Thymus (tissue), 14 donors: ENCODE results near the gene SMCR8. TPM values are rescaled to one million over a fixed set of nuclear protein-coding genes. Genes with fewer than 3 reads are reported as not detected.

Experiments
- DNase-seq, 9 donors: peaks; one replicate each; pipeline ENCODE4 v3.0.0-alpha.2; 2013; ENCODE audit warnings: low spot score in 9 of 9, low read depth in 6 of 9, missing footprints in 1 of 9
- H3K27ac ChIP-seq, 2 donors: one replicate each; pipeline ENCODE4 v1.5.1; 2013; ENCODE audit warnings: control low read depth in 1 of 2, low read depth in 1 of 2, low read length in 1 of 2, mild to moderate bottlenecking in 1 of 2, moderate library complexity in 1 of 2
- H3K27me3 ChIP-seq, 2 donors: one replicate each; pipeline ENCODE4 v1.5.1; 2013; ENCODE audit warnings: low read length in 1 of 2; ENCODE audit not compliant: control insufficient read depth in 2 of 2, insufficient read depth in 1 of 2
- H3K36me3 ChIP-seq, 2 donors: one replicate each; pipeline ENCODE4 v1.5.1; 2013; ENCODE audit warnings: low read length in 1 of 2, mild to moderate bottlenecking in 1 of 2, moderate library complexity in 1 of 2; ENCODE audit not compliant: control insufficient read depth in 2 of 2, insufficient read depth in 2 of 2
- H3K4me1 ChIP-seq, 2 donors: one replicate each; pipeline ENCODE4 v1.5.1; 2013; ENCODE audit warnings: low read length in 2 of 2; ENCODE audit not compliant: control insufficient read depth in 2 of 2, insufficient read depth in 2 of 2
- H3K4me3 ChIP-seq, 2 donors: one replicate each; pipeline ENCODE4 v1.5.1; 2013; ENCODE audit warnings: low read length in 2 of 2, control low read depth in 1 of 2, mild to moderate bottlenecking in 1 of 2
- H3K9me3 ChIP-seq, 2 donors: one replicate each; pipeline ENCODE4 v1.5.1; 2013; ENCODE audit warnings: low read length in 1 of 2, mild to moderate bottlenecking in 1 of 2; ENCODE audit not compliant: control insufficient read depth in 2 of 2, insufficient read depth in 1 of 2
- WGBS: extraction: QIAGEN DNeasy Blood & Tissue Kit; methylation state at CpG from one replicate; pipeline ENCODE4 v1.1.7; 2013; 5-methylcytosine and 5-hydroxymethylcytosine counted together
- long read RNA-seq, 10 donors: transcript quantifications; one replicate each; lab custom pipeline, GENCODE V29; 2026
- polyA plus RNA-seq: library from polyadenylated mRNA; stranded (reverse); fragments of 200-250 nt; gene quantifications from one replicate; pipeline ENCODE4 v1.2.3, GENCODE V29; 2013
- total RNA-seq: library from RNA; stranded (reverse); fragments of 120-200 nt; gene quantifications from one replicate; pipeline ENCODE4 v1.2.4, GENCODE V29; 2013
- donor health status: healthy.

Gene SMCR8, protein sequence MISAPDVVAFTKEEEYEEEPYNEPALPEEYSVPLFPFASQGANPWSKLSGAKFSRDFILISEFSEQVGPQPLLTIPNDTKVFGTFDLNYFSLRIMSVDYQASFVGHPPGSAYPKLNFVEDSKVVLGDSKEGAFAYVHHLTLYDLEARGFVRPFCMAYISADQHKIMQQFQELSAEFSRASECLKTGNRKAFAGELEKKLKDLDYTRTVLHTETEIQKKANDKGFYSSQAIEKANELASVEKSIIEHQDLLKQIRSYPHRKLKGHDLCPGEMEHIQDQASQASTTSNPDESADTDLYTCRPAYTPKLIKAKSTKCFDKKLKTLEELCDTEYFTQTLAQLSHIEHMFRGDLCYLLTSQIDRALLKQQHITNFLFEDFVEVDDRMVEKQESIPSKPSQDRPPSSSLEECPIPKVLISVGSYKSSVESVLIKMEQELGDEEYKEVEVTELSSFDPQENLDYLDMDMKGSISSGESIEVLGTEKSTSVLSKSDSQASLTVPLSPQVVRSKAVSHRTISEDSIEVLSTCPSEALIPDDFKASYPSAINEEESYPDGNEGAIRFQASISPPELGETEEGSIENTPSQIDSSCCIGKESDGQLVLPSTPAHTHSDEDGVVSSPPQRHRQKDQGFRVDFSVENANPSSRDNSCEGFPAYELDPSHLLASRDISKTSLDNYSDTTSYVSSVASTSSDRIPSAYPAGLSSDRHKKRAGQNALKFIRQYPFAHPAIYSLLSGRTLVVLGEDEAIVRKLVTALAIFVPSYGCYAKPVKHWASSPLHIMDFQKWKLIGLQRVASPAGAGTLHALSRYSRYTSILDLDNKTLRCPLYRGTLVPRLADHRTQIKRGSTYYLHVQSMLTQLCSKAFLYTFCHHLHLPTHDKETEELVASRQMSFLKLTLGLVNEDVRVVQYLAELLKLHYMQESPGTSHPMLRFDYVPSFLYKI
- total RNA-seq: 7.8 TPM
- polyA plus RNA-seq: 7.3 TPM
- long read RNA-seq, donor 1, full-length matches to known transcripts: 1 of 1 reads
- long read RNA-seq, donor 1, partial matches to known transcripts: 0 of 1 reads
- long read RNA-seq, donor 1, other reads (novel, unspliced or antisense): 0 of 1 reads
- long read RNA-seq, donor 2: 0 reads
- long read RNA-seq, donor 3, full-length matches to known transcripts: 4 of 4 reads
- long read RNA-seq, donor 3, partial matches to known transcripts: 0 of 4 reads
- long read RNA-seq, donor 3, other reads (novel, unspliced or antisense): 0 of 4 reads
- long read RNA-seq, donor 4, partial matches to known transcripts: 51 of 51 reads
- long read RNA-seq, donor 4, other reads (novel, unspliced or antisense): 0 of 51 reads
- long read RNA-seq, donor 5, full-length matches to known transcripts: 6 of 6 reads
- long read RNA-seq, donor 5, partial matches to known transcripts: 0 of 6 reads
- long read RNA-seq, donor 5, other reads (novel, unspliced or antisense): 0 of 6 reads
- long read RNA-seq, donor 6, full-length matches to known transcripts: 1 of 1 reads
- long read RNA-seq, donor 6, partial matches to known transcripts: 0 of 1 reads
- long read RNA-seq, donor 6, other reads (novel, unspliced or antisense): 0 of 1 reads
- long read RNA-seq, donor 7, full-length matches to known transcripts: 2 of 89 reads
- long read RNA-seq, donor 7, partial matches to known transcripts: 74 of 89 reads
- long read RNA-seq, donor 7, other reads (novel, unspliced or antisense): 13 of 89 reads
- long read RNA-seq, donor 8, full-length matches to known transcripts: 3 of 3 reads
- long read RNA-seq, donor 8, partial matches to known transcripts: 0 of 3 reads
- long read RNA-seq, donor 8, other reads (novel, unspliced or antisense): 0 of 3 reads
- long read RNA-seq, donor 9, full-length matches to known transcripts: 1 of 1 reads
- long read RNA-seq, donor 9, partial matches to known transcripts: 0 of 1 reads
- long read RNA-seq, donor 9, other reads (novel, unspliced or antisense): 0 of 1 reads
- long read RNA-seq, donor 10, full-length matches to known transcripts: 3 of 3 reads
- long read RNA-seq, donor 10, partial matches to known transcripts: 0 of 3 reads
- long read RNA-seq, donor 10, other reads (novel, unspliced or antisense): 0 of 3 reads

DNA sequence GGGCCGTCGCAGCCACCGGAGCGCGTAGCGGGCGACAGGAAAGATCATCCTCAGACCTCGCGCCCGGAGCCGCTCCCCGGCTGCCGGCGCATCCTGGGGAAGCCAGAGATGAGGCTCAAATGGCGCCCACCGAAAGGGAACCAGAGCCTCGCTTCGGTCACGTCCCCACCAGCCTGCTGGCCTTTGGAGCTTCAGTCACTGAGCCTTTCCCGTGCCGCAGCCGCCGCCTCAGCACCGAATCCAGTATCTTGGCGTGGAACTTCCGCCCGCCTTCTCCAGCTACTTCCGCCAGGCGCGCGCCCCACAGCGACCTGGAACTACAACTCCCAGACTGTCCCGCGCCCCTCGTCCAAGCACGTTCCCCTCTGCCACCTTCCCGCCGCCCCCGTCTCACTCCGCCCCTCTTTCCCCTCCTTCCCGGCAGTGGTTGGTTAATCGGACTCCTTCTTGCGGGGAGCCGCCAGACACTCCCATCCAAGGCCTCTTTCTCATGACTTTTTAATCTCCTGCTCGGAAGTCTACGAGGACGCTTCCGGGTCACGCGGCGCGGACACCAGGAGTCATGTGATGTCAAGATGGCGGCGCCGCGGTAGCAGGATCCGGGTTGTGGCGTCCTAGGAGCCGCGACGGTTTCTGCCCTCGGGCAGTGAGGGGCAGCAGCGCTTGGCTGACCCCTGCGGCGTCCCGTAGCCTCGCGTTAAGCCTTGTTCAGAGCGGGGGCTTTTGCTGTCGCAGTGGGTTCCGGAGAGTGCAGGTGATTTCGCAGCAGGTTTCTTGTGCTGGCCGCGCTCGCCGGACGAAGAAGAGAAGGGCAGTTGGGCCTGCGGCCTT, at the start of gene SMCR8, which contains the start of gene TOP3A:
SMCR8 (plus strand) TSS at position 563 of the 831 bp plus-strand sequence. CDS start 497 bp downstream, outside the sequence.
TOP3A (minus strand) TSS at position 264 of the 831 bp plus-strand sequence; CDS start at position 48, 216 bp downstream.
- peaks cover 0 to 5% of the 10 kb centered on the region in 2 donors for H3K9me3 ChIP-seq

DNA sequence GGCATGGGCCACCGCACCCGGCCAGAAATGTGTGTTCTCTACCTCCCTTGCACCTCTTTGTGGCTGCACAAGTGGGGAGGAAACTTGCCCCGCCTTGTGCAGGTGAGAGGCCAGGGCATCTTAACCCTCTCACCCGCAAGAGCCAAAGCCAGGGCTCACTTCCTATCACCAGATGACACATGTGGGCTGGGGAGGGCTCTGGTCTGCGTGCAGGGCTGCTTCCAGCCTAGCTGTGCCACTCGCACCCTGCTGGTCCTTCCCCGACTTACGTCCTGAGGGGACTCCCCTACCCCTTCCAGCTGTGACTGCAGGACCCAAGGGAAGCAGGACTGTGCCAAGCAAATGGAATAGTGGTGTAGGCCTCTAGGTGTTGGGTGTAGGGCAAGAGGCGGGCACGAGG, 47.7 kb upstream of the SMCR8 start:
- DNase-seq: no peak
- Histone ChIP-seq H3K9me3 (no peaks in the 10 kb centered on the region), H3K4me1 (no peaks in the 10 kb centered on the region), H3K27ac (no peak overlapping the region), H3K36me3 (peaks cover 31 to 45% of the 10 kb centered on the region in 2 donors), H3K27me3 (no peaks in the 10 kb centered on the region), H3K4me3 (no peak overlapping the region)
- 92% methylated on average over 10 of the region's 10 CpGs for WGBS

More for the DNA sequence above, at the start of gene SMCR8, which contains the start of gene TOP3A:
- DNase-seq: peak; percentile 84 to 97 (median 94)
- H3K27me3 ChIP-seq: no peaks in the 10 kb centered on the region
- WGBS: under 1% methylated on average over 78 of the region's 78 CpGs
- H3K27ac ChIP-seq: peak within 1 kb of the TSS; percentile 86 to 99
- H3K4me1 ChIP-seq: peaks cover 23 to 53% of the 10 kb centered on the region in 2 donors
- H3K4me3 ChIP-seq: peak within 1 kb of the TSS; percentile 83 to 99
- H3K36me3 ChIP-seq: peaks cover 20 to 33% of the 10 kb centered on the region in 2 donors

DNA sequence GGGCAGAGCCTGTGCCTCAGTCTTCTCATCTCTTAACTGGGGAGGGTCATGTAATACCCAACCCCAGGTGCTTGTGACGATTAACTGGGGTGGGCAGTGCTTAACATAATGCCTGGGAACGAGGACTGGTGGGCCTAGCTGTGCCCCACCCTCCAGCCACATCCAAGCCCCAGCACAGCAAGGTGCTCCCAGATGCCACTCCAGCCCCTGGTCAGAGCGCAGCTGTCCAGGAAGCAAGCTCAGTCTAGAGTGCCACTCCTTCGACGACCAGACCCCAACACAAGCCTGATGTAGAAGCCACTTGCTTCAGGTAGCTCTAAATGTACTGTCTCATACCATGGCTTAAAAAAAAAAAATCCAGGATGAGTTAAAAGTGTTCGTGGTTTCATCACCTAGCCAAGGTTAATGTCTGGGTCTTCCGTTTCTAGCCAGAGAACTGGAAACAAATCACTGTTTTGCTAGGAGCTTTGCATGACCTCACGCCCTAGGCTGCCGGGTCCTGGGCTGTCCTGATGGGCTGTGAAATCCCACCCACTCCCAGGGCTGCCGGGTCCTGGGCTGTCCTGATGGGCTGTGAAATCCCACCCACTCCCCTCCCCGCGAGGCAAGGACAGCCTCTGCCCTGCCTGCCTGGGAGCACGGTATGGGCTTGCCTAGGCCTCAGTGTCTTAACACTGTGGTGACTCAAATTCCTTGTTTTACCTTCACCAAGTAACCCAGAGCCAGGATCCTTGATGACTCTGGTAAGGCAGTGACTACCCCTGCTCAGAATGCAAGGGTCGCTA, 47.0 kb upstream of the SMCR8 start:
- peaks cover 37 to 49% of the 10 kb centered on the region in 2 donors for H3K36me3 ChIP-seq
- no peak for DNase-seq
- no peaks in the 10 kb centered on the region for H3K9me3 ChIP-seq
- 85% methylated on average over 14 of the region's 14 CpGs for WGBS
- H3K4me1 ChIP-seq: no peaks in the 10 kb centered on the region
- H3K27me3 ChIP-seq: no peaks in the 10 kb centered on the region
- no peak overlapping the region for H3K4me3 ChIP-seq
- H3K27ac ChIP-seq: no peak overlapping the region

DNA sequence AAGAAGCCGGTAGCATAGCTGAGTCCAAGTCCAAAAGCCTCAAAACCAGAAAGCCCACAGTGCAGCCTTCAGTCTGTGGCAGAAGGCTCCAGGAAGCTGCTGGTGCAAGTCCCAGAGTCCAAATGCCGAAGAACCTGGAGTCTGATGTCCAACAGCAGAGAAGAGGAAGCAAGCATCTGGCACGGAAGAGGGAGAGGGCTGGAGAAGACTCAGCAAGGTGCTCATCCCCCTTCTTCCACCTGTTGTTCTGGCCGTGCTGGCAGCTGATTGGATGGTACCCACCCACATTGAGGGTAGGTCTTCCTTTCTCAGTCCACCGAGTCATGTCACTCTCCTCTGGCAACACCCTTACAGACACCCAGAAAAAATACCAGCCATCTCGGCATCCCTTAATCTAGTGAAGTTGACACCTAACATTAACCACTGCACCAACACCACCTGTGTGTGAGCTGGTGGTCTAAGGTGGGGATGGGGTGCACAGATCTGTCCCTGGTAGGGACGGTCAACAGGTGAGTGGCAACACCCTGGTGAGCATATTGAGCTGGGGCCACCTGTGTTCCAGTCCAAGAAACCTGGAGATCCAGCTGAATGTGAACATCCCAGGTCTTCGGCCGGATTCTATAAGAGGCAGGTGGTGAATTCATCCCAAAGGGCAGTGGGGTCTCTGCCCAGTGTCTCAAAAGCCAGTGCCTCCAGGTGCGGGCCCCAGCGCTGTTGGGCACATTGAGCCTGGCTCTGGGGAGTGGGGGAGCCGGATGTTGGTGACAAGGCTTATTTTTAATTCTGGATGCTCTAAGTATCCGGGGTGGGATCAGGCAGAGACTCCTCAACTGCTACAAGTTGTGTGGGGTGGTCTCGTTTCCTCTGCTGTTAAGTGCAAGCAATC, 44.8 kb upstream of the SMCR8 start:
- no peaks in the 10 kb centered on the region for H3K27me3 ChIP-seq
- H3K27ac ChIP-seq: no peak overlapping the region

DNA sequence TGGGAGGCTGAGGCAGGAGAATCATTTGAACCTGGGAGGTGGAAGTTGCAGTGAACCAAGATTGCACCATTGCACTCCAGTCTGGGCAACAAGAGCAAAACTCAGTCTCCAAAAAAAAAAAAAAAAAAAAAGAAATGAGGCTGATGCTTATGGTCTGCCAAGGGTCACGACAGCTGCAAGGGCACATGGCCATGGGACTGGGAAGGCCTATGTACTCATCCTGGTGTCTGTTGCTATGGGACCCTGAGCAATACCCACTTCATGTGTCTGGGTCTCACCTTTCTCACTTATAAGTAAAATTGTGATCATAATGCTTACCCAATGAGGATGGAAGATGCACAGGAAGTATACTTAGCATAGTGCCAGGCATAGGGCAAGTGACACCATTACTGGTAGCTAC, 38.0 kb upstream of the SMCR8 start:
- peaks cover 78 to 79% of the 10 kb centered on the region in 2 donors for H3K36me3 ChIP-seq
- no peak overlapping the region for H3K27ac ChIP-seq
- 100% methylated on average over 1 of the region's 1 CpG for WGBS
- H3K4me3 ChIP-seq: no peak overlapping the region
- DNase-seq: no peak
- no peaks in the 10 kb centered on the region for H3K4me1 ChIP-seq
- peaks cover 0 to 3% of the 10 kb centered on the region in 2 donors for H3K9me3 ChIP-seq
- H3K27me3 ChIP-seq: no peaks in the 10 kb centered on the region

More for the DNA sequence above, 44.8 kb upstream of the SMCR8 start:
- no peaks in the 10 kb centered on the region for H3K9me3 ChIP-seq
- DNase-seq: no peak
- H3K36me3 ChIP-seq: peaks cover 38 to 44% of the 10 kb centered on the region in 2 donors
- H3K4me1 ChIP-seq: no peaks in the 10 kb centered on the region
- H3K4me3 ChIP-seq: no peak overlapping the region
- WGBS: 96% methylated on average over 14 of the region's 14 CpGs

DNA sequence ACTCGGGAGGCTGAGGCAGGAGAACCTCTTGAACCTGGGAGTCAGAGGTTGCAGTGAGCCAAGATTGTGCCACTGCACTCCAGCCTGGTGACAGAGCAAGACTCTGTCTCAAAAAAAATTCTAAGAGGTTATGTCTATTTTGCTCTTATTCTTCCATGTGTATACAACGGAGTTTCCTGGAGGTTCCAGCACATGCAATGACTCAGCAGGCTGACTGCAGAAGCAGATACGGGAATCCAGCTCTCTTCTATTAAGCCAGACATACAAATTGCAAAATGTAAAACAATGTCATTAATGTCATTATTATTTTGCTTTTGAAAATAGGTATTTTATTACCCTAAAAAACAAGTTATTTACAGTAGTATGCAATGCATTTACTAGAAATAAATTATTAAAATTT, 36.2 kb upstream of the SMCR8 start:
- 97% methylated on average over 3 of the region's 3 CpGs for WGBS
- no peak overlapping the region for H3K4me3 ChIP-seq
- H3K27me3 ChIP-seq: no peaks in the 10 kb centered on the region
- H3K4me1 ChIP-seq: no peaks in the 10 kb centered on the region
- DNase-seq: no peak
- H3K9me3 ChIP-seq: peaks cover 0 to 3% of the 10 kb centered on the region in 2 donors
- peaks cover 79 to 80% of the 10 kb centered on the region in 2 donors for H3K36me3 ChIP-seq
- H3K27ac ChIP-seq: no peak overlapping the region
